GM18502 (cell line): Measurements from ENCODE around the gene ABCF2.

Experiments
- ATAC-seq: cut with Tn5 transposase; IDR thresholded peaks from one replicate; pipeline ENCODE4 v1.9.1; 2021; ENCODE audit warnings: mild to moderate bottlenecking; ENCODE audit not compliant: unreplicated experiment, poor library complexity

Gene ABCF2

DNA sequence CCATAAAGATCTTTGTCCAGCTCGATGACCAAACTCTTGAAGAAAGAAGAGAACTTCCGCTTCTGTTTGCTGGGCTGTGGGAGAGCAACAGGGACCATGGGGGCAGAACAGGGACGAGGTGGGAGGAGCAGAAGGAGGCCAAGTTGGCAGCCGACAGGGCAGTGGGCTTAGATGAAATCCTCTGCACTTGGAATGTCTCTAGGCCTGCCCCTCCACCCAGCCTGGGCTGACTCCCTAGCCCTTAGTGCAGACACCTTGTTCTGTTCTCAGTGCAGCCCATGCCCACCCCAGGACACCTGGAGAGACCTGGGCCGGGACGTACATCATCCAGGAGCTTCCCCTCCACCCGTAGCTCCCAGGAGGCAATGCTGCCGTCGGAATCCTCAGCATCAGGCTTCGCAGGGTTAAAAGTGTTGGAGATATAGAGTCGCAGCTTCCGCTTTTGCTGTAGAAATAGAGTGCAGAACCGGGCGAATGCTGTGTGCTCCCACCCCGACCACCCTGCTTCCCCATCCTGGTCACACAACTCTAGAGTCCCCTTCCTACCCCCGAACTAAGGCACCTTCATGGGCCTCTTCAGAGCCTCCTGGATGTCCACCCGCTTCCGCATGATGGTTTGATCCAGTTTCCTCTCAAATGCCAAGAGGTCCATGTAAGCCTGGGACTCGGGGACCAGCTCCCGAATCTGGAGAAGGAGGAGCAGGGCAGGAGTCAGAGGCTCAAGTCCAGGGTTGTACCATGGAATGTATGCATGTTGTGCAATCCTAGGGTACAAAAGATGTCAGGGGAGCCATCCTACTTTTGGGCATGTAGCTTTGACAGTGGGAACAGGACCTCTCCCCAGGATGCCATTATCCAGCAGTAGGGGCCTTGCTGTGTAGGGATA is 15.4 kb upstream of the ABCF2 start:
- no peak for ATAC-seq

- ATAC-seq: no peak
These were observed 14.7 kb upstream of the ABCF2 start for GRCh38 chr7:151241755-151242096.

GRCh38 chr7:151240942-151241754 is 14.1 kb upstream of the ABCF2 start:
- ATAC-seq: no peak

- ATAC-seq: no peak
These were observed 13.5 kb upstream of the ABCF2 start for GRCh38 chr7:151240536-151240935.

DNA sequence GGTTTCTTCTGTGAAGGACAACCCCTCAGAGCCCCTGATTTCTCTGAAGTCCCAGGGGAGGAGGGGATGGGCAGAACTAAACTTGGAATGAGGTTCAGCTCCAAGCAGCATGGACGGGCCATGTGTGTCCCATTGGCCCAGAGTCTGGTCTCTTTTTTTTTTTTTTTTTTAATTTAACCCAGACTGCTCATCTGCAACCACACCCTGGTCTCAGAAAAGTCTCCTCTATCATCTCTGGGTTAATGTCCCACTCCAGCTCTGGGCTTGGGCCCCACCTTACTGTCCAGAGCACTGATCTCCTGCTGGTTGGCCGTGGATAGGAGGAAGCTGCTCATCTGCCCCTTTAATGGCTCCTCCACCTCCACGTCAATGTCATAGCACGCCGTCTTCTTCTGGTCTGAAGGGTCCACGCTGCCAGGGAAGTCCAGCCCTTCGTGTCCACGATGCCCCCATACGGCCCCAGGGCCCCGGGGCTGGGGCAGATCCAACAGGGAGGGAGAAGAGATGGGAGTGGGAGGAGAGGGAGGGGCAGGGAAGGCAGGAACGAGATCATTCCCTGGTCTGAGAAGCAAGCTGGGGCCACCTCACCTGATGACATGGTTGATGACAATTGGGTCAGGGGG is 12.9 kb upstream of the ABCF2 start:
- ATAC-seq: no peak

DNA sequence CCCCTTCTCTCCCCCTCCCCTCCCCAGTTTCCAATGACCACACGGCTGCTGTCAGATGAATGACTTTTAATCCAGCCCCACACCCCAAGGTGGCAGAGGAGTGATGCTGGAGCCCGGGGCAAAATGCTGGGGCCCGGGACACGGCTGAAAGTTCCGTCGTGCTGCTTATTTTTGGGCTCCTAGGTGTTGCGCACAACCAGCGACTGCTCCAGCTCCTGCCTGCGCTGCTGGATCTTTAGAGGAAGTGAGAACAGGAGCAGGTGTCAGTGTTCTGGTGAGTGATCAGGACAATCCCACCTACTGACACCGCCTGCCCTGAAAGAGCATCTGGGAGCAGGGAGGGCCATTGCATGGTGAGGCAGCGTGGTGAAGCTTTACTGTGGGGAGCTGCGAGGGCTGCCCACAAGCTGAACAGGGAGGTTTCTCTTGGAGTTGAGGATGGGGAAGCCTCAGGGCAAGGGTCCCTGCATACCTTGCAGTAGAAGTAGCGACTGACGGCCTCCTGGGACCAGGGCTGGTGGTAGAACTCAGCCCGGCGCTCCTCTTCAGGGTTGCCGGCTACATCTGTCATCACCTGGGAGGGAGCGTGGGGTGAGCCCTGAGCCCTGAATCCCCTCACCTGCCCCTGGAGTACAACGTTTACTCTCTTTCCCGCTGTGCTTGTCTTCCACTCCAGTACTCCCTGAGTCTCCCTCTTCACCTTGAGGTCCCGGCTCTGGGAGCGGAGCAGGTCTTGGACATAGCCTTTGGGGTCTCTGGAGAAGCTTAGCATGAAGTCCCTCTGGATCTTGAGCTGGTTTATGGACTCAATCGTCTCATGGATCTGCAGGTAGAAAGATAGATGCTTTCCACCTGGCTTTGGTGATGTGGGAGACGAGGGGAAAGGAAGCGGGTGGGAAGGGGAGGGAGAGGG is 12.2 kb upstream of the ABCF2 start:
- ATAC-seq: no peak

GRCh38 chr7:151238190-151238810 is 11.3 kb upstream of the ABCF2 start:
- no peak for ATAC-seq

DNA sequence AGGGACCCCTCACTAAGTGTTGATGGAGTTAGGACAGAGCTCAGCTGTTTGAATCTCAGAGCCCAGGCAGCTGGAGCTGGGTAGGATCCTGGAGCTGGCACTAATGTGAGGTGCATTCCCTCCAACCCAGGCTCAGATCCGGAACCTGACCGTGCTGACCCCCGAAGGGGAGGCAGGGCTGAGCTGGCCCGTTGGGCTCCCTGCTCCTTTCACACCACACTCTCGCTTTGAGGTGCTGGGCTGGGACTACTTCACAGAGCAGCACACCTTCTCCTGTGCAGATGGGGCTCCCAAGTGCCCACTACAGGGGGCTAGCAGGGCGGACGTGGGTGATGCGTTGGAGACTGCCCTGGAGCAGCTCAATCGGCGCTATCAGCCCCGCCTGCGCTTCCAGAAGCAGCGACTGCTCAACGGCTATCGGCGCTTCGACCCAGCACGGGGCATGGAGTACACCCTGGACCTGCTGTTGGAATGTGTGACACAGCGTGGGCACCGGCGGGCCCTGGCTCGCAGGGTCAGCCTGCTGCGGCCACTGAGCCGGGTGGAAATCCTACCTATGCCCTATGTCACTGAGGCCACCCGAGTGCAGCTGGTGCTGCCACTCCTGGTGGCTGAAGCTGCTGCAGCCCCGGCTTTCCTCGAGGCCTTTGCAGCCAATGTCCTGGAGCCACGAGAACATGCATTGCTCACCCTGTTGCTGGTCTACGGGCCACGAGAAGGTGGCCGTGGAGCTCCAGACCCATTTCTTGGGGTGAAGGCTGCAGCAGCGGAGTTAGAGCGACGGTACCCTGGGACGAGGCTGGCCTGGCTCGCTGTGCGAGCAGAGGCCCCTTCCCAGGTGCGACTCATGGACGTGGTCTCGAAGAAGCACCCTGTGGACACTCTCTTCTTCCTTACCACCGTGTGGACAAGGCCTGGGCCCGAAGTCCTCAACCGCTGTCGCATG is 10.5 kb upstream of the ABCF2 start:
- no peak for ATAC-seq

DNA sequence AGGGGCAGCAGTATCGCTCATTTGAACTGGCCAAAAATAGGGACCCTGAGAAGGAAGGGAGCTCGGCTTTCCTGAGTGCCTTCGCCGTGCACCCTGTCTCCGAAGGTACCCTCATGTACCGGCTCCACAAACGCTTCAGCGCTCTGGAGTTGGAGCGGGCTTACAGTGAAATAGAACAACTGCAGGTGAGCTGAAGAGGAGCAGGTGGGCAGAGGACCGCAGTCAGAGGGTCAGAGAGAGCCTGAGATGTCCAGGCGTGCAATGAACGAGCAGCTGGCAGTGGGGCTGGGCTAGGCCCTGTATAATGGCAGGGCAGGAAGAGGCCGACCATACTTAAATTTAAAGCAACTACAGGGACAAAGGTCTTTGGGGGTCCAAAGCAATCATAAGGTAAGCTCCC is 9.4 kb upstream of the ABCF2 start:
- ATAC-seq: no peak

DNA sequence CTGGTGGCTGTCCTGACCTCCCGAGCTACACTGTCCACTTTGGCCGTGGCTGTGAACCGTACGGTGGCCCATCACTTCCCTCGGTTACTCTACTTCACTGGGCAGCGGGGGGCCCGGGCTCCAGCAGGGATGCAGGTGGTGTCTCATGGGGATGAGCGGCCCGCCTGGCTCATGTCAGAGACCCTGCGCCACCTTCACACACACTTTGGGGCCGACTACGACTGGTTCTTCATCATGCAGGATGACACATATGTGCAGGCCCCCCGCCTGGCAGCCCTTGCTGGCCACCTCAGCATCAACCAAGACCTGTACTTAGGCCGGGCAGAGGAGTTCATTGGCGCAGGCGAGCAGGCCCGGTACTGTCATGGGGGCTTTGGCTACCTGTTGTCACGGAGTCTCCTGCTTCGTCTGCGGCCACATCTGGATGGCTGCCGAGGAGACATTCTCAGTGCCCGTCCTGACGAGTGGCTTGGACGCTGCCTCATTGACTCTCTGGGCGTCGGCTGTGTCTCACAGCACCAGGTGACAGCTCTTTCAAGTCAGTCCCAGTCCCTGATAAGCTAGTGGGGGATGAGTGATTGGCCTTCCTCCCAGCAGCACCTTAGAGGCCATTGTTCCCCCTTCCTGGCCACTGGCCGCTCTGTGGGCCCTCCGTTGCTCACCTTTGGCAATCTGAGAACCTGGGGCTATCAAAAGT is 8.2 kb upstream of the ABCF2 start:
- ATAC-seq: no peak

DNA sequence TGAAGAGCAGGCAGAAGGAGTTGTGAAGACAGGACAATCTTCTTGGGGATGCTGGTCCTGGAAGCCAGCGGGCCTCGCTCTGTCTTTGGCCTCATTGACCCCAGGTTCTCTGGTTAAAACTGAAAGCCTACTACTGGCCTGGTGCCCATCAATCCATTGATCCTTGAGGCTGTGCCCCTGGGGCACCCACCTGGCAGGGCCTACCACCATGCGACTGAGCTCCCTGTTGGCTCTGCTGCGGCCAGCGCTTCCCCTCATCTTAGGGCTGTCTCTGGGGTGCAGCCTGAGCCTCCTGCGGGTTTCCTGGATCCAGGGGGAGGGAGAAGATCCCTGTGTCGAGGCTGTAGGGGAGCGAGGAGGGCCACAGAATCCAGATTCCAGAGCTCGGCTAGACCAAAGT is 6.8 kb upstream of the ABCF2 start:
- ATAC-seq: no peak

- ATAC-seq: peak; percentile 33
These were observed 6.1 kb upstream of the ABCF2 start for GRCh38 chr7:151232917-151233701.

- ATAC-seq: peak; percentile 98
These were observed 5.3 kb upstream of the ABCF2 start, which contains the start of gene CHPF2 for GRCh38 chr7:151232091-151232916. CHPF2 (plus strand) TSS chr7:151232483; CDS start chr7:151234012, 1,529 bp downstream.

- ATAC-seq: no peak
These were observed 4.1 kb upstream of the ABCF2 start for GRCh38 chr7:151231080-151231479.

DNA sequence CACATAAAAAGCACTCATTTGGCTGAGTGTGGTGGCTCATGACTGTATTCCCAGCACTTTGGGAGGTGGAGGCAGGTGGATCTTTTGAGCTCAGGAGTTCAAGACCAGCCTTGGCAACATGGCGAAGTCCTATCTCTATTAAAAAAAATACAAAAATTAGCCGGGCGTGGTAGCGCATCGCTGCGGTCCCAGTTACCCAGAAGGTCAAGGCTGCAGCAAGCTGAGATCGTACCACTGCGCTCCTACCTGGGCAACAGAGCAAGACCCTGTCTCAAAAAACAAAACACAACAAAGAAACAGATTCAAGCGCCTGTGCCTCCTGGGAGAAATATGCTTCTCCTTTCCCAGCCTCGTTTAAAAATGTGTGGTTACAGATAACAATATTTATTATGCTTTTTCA is 2.2 kb upstream of the ABCF2 start:
- no peak for ATAC-seq
